ENCODE measurements around the gene ACOD1. TPM values are rescaled to one million over a fixed set of nuclear protein-coding genes. Genes with fewer than 3 reads are reported as not detected.

The ACOD1 gene
- total RNA-seq, 1 donor from 2014 or later = not detected

GRCh38 chr13:76973920-76974617 is 25.8 kb downstream of the ACOD1 start:
- TF ChIP-seq, protein P1, sequence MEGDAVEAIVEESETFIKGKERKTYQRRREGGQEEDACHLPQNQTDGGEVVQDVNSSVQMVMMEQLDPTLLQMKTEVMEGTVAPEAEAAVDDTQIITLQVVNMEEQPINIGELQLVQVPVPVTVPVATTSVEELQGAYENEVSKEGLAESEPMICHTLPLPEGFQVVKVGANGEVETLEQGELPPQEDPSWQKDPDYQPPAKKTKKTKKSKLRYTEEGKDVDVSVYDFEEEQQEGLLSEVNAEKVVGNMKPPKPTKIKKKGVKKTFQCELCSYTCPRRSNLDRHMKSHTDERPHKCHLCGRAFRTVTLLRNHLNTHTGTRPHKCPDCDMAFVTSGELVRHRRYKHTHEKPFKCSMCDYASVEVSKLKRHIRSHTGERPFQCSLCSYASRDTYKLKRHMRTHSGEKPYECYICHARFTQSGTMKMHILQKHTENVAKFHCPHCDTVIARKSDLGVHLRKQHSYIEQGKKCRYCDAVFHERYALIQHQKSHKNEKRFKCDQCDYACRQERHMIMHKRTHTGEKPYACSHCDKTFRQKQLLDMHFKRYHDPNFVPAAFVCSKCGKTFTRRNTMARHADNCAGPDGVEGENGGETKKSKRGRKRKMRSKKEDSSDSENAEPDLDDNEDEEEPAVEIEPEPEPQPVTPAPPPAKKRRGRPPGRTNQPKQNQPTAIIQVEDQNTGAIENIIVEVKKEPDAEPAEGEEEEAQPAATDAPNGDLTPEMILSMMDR (IDR thresholded peaks at IDR 0.05) = no peak
- no peak for ATAC-seq
- no peaks in the 10 kb centered on the region for H3K27me3 ChIP-seq
- H3K36me3 ChIP-seq = no peaks in the 10 kb centered on the region
- intact Hi-C loops (cut with DNase I) = no loop called here
- H3K4me1 ChIP-seq = no peaks in the 10 kb centered on the region
- no peaks in the 10 kb centered on the region for H3K9me3 ChIP-seq
- no peak overlapping the region for H3K27ac ChIP-seq
- no peak overlapping the region for H3K4me3 ChIP-seq
- no peak for DNase-seq

DNA sequence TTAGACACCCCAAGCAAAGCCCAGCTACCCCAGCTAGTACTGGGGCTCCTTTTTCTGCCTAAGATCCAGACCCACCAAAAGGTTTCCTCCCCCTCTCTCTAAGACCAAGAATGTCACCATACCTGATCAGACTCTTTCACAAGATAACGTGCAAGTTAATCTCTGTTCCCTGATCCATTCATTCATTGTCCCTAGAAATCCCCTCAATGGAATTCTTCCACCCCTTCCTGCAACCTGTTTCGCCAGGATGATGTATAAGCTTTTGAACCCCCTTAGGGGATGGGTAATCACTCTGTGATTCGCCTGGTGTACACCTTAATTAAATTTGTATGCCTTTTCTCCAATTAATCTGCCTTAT is 26.3 kb downstream of the ACOD1 start:
- intact Hi-C loops (cut with DNase I) = no loop called here
- peaks cover under 1% of the 10 kb centered on the region for H3K4me1 ChIP-seq
- TF ChIP-seq, protein P1 (IDR thresholded peaks at IDR 0.05) = no peak
- no peaks in the 10 kb centered on the region for H3K36me3 ChIP-seq
- ATAC-seq (no peak), DNase-seq (no peak)
- H3K4me3 ChIP-seq = no peak overlapping the region
- H3K9me3 ChIP-seq = no peaks in the 10 kb centered on the region
- no peak overlapping the region for H3K27ac ChIP-seq
- H3K27me3 ChIP-seq = no peaks in the 10 kb centered on the region

GRCh38 chr13:76975863-76976262 is 27.6 kb downstream of the ACOD1 start:
- DNase-seq (no peak), ATAC-seq (no peak)
- Histone ChIP-seq H3K4me1 (peaks cover 3% of the 10 kb centered on the region), H3K27ac (no peak overlapping the region), H3K9me3 (no peaks in the 10 kb centered on the region), H3K36me3 (no peaks in the 10 kb centered on the region), H3K27me3 (peaks cover 7% of the 10 kb centered on the region), H3K4me3 (no peak overlapping the region)
- intact Hi-C loops (cut with DNase I) = no loop called here
- TF ChIP-seq, protein P1 (IDR thresholded peaks at IDR 0.05) = no peak

DNA sequence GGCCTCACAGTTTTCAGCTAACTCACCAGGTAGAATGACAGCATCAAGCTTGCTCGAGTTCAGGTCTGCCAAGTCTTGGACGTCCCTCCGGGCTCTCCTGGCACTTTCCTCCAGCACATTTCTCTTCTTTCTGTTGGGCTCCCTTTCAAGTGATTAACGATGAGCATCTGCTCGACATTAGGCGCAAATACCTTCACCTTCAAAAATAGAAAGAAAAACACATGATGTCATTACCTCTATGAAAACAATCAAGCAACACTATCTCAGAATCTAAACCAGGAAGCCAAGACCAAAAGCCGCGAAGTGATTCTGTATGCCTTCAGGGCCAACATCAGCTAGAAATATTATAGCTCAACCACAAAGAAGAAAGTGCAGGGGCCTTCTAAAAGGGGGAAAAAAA is 28.2 kb downstream of the ACOD1 start:
- Histone ChIP-seq H3K36me3 (no peaks in the 10 kb centered on the region), H3K4me1 (peaks cover 3% of the 10 kb centered on the region), H3K27ac (no peak overlapping the region), H3K9me3 (no peaks in the 10 kb centered on the region), H3K27me3 (peaks cover 10% of the 10 kb centered on the region), H3K4me3 (no peak overlapping the region)
- DNase-seq (no peak), ATAC-seq (no peak)
- TF ChIP-seq, protein P1 (IDR thresholded peaks at IDR 0.05) = no peak
- intact Hi-C loops (cut with DNase I) = no loop called here

GRCh38 chr13:76976929-76977328 is 28.6 kb downstream of the ACOD1 start:
- Histone ChIP-seq H3K27ac (no peak overlapping the region), H3K36me3 (no peaks in the 10 kb centered on the region), H3K4me1 (peaks cover 3% of the 10 kb centered on the region), H3K4me3 (no peak overlapping the region), H3K9me3 (no peaks in the 10 kb centered on the region), H3K27me3 (peaks cover 11% of the 10 kb centered on the region)
- TF ChIP-seq, protein P1 (IDR thresholded peaks at IDR 0.05) = no peak
- DNase-seq = no peak
- ATAC-seq = no peak
- intact Hi-C loops (cut with DNase I) = no loop called here

Data from upper lobe of right lung (tissue), 1 donor.